HG02884 (cell line): ENCODE data around the gene ZNF516.

ENCODE experiments used
- ATAC-seq: cut with Tn5 transposase; IDR thresholded peaks from one replicate; pipeline ENCODE4 v1.9.1; 2021; ENCODE audit warnings: mild to moderate bottlenecking, moderate library complexity; ENCODE audit not compliant: unreplicated experiment

ZNF516 gene

DNA sequence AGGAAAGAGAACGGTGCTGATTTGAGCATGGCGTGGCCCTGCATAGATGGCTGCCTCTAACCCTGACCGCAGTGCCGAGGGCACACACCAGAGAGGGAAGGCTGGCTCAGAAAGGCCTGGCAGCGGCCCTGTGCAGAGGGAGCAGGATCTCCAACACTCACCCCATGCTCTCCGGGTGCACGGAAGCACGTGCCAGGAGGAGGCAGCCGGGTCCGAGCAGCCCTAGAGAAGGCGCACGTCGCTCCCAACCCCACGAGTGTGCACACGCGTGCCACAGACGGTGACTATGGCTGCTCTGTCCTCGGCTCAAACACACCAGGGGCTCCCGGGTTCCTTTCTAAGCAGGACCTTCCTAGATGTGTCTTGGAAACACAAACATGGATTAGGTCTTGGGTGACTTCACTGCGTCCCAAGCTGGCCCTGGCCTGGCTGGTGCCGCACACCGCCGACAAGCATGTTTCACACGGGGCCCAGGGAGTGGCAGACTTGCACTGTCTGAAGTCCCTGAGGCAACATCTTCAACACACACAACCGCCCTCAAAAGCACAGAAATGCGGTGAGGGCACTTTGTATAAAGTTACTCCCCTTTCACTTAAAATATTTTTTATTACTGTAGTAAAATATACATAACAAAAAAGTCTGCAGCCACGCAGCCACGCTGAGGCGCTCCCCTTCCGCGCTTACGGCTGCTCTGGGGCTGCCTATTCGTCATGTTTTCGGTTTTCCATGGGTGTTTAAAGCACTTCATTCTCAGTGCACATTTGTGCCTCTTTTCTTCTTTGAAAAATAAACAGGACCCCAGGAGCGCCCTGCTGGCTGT lies 110.0 kb downstream of the ZNF516 start:
- ATAC-seq: no peak

GRCh38 chr18:76384114-76384790 lies 110.8 kb downstream of the ZNF516 start:
- no peak for ATAC-seq

GRCh38 chr18:76383636-76384035 lies 111.4 kb downstream of the ZNF516 start:
- no peak for ATAC-seq

- no peak for ATAC-seq
Measured at GRCh38 chr18:76382275-76382674, 112.8 kb downstream of the ZNF516 start.

DNA sequence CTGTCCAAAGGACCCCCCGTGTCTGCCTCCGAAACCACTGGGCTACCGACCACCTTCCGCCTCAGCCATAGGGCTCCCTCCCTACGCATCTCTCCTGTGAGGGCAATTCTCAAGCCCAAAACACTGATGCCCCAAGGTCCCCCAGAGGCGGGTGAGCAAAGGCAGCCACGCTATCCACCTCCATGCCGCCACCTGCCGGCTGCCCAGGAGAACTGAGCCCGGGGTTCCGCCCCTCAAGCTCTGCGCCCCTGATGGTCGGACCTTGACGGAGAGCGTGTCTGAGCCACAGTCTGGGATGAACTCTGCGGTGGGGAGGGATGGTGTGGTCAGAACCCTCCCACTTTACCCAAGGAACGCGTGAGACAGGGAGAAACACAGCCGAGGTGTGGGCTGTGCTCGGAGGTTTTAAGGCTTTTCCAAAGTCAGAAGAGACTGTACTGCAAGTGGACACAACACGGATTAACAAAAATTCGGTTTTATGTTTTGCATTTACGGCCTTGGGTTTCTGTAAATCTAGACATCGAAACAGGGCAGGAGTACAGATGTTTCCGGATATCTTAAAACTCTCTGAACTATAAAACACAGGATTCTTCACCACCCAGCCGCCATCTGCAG lies 114.1 kb downstream of the ZNF516 start:
- ATAC-seq: no peak

- no peak for ATAC-seq
Measured at GRCh38 chr18:76380127-76380729, 114.8 kb downstream of the ZNF516 start.

- ATAC-seq: no peak
Measured at GRCh38 chr18:76379226-76380126, 115.6 kb downstream of the ZNF516 start.

DNA sequence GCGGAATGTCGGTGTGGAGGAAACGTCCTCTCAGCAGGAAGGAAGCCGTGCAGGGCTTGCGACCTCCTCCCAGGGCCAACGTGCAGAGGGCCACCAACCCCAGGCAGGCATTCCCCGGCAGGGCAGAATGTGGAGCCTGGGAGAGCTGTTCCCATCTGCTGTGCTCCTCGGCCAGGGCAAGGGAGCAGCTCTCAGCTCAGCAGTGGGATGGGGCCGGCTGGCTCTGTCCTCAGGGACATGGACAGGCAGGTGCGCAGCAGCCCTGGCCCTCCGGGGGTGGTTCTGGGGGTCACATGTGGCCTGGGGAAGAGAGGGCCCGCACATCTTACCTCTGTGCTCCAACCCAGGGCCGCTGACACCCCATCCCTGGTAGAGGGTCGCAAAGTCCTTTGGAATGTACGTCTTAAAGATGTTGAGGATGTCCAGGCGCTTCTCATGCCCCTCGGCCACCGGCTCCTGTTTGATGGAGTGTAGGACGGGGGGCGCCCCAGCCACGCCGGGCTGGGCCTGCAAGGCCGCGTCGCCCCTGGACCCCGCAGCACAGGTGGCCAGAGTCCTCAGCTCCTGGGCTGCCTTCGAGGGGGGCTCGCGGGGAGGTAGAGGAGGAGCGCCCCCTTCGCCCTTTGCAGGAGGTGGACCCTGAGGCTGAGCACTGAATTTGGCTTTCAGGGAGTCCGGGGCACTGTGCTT lies 116.4 kb downstream of the ZNF516 start:
- no peak for ATAC-seq

- ATAC-seq: no peak
Measured at GRCh38 chr18:76377359-76377756, 117.7 kb downstream of the ZNF516 start.

DNA sequence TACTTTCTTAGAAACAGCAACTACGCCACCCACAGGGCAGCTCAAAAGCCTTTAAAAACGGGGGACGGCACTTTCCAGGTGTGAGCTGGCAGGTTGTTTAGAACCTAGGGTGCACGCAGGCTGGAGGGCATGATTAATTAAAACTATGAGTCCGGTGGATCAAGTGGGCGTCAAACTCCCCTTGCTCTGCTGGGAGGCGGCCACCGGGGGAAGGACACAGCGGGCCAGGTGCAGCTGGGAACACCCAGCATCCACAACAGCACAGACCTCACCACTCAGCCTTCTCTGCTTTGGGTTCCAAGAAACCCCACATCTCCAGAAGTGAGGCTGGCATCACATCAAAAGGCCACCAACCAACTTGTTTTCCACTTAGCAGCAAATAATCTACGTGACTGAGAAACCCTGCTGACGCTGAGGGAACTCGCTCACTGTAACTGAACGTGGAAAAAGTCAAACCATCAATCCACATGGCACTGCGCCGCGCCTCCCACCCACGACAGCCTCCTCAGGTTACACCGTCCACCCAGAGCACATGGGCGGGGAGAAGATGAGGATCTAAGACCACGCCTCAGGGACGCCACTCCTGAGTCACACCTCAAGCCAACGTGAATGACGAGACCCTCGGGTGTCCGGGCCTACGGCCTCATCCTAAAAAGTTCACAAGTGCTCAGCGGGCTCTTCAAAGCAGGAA lies 118.2 kb downstream of the ZNF516 start:
- no peak for ATAC-seq

- no peak for ATAC-seq
Measured at GRCh38 chr18:76376225-76376624, 118.8 kb downstream of the ZNF516 start.

DNA sequence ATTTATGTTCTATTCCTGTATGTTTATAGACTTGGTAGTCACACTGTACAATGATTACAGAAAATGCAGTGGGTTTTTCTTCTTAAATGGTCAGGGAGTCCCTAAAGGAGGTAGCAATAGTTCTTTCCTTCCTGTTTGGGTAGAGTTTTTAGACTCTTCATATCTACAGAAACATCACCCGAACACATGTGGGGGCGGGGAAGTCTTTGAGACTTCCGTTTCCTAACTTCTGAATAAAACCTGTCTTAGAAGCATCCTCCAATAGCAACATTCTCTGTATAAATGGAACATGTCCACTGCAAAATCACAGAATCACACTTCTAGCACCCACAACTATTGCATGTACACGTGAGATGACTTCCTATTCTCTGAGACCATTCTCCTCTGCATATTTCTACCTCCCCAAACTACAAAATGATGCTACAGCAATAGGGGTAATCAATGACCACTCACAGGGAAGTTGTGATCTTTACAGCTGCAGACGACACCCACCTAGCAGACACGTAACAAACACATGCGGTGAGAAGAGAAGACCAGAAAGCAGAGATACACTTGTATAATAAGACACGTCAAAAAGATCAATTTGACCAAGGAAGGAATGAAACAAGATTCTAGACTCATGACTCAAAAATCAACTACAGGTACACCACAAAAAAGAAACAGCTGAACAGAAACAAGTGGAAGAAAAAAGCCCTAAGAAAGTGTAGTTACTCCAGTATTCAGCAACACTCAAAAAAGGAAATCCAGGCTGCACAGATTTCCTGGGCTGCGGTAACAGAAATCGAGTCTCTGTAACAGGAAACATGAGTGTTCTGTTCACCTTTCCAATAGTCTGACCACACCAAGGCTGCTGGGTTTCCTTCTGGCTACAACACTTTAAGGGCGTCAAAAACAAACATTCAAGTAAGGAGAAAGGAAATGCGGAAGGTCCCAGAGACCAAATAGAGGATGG lies 120.4 kb downstream of the ZNF516 start:
- ATAC-seq: peak; percentile 90

- ATAC-seq: no peak
Measured at GRCh38 chr18:76373297-76373696, 121.7 kb downstream of the ZNF516 start.

DNA sequence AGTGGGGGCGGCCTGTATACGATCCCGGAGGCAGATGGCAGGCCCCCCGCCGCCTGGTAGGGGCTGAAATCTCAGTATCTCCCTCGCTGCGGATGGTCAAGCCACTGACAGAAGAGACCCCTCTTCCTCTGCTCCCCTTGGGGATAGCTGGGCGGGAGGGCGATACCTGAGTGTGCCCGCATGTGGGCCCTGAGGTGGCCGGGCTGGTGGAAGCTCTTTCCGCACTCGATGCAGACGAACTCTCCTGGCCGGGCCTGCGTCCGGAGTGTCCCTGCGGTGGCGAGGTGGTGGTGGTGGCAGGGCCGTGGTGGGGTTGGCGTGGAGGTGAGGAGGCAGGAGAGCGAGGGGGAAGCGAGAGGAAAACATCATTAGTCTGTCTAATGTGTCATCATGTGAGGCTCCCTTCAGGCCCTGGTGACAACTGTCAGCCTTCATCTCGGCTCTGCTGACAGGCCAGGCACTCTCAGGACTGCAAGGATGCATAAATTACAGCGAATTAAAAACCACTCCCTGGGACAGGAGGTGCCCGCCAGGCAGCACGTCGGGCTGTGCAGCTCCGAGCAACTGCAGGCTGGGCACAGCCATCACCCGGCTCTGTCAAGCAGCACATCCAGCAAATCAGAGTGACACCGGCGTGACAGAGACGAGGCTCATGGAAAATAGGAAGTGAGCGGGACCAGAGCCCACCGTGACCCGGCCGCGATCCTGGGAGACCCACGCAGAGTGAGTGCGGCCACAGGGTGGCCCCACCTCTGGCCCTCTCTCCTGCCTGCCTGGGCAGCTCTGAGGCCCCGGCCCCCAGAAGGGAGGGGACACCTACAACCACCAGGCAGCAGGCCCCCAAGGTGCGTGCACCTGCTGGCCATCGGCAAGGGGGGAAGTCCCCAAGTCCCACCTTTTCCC lies 123.5 kb downstream of the ZNF516 start:
- no peak for ATAC-seq

DNA sequence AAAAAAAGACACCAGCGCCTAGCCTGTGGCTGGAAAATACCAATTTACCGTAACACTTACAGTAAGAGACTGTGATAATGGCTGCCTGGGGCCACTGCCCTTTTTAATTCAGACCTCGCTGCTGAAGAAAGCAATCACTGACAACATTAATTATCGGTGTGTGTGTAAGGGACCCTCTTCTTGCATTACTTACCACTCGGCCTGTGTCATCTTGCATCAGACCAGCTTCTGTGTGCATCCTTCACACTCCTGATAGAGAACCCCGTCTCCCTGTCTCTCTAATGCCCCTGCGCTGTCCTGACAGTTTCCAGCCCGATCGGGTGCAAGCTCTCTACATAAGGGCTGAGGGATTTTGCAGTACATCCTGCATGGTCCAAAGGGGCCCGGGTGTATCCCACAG lies 124.4 kb downstream of the ZNF516 start:
- ATAC-seq: no peak

GRCh38 chr18:76370201-76370600 lies 124.8 kb downstream of the ZNF516 start:
- no peak for ATAC-seq

DNA sequence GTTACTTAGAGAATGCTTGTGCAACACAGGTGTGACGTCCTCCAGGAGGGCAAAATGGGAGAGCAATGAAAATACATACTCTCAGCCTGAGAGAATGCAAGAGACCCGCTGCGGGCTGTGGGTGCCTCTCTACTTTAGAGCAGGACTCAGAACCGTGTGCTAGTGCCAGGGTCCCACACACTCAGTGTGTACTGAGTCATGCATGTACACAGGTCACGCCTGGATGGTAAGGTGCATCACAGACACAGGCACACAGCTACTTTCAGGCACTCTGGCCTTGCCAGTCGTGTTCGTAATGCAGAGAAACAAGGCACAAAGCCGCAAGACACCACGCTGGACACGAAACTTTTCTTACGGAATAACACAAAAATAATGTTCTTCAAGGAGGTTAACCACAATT lies 125.3 kb downstream of the ZNF516 start:
- no peak for ATAC-seq
